ENCODE data around the gene LYPLA2.
"Not testable (repeated sequence)": the region's sequence is repeated elsewhere in the genome, so short reads cannot be mapped to it uniquely, and the experiment has no call there.

Gene LYPLA2

DNA sequence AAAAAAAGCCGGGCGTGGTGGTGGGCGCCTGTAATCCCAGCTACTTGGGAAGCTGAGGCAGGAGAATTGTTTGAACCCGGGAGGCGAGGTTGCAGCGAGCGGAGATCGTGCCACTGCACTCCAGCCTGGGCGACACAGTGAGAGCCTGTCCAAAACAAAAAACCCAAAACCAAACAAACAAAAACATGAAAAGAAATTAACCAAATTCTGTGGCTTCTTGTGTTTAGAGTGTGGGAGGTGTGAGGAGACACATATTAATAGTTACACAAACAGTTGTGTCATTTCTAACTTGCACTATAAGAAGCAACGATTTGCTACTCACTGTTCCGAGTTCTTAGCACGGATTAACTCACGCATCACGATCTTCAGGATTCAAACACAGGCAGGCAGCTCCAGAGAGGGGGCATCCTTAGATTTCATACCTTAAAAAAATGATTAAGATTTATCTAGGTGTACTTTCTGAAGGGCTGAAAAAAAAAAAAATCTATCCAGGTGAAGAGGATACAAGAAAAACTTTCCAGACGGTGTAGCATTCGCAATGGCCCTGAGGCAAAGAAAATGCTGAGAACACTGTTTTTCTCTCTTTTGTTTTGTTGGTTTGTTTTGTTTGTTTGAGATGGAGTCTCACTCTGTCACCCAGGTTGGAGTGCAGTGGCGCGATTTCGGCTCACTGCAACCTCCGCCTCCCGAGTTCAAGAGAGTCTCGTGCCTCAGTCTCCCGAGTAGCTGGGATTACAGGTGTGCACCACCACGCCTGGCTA is 35.0 kb downstream of the LYPLA2 start:
- no peak for DNase-seq (ENCODE audit: low read depth in 1 of 2, low spot score in 1 of 2)

DNA sequence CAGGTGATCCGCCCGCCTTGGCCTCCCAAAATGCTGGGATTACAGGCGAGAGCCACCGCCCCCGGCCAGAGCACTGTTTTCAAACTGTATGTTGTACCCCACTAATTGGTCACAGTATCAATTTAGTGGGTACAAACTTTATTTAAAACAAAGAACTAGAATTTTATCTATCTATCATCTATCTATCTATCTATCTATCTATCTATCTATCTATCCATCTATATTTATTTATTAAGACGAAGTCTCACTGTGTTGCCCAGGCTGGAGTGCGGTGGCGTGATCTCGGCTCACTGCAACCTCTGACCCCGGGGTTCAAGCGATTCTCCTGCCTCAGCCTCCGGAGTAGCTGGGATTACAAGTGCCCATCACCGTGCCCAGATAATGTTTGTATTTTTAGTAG is 35.6 kb downstream of the LYPLA2 start:
- DNase-seq (ENCODE audit: low read depth in 1 of 2, low spot score in 1 of 2), result not testable (repeated sequence)

DNA sequence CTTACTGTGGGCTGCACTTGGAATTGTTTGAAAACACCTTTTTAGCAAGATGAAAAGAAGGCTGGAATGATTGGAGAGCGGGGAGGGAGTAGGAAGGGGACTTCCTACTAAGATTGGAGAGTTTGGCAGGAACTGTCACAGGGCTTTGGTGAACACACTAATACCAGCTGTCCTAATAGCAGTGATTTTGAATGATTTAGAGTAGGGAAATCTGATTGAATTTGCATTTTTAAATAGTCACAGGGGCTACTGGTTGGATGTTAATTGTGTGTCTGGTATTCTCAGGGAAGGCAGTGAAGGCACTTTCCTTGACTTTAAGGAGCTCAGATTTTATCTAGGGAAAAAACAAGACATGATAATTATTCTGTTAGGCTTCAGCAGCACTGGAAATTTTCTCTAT is 36.8 kb downstream of the LYPLA2 start:
- DNase-seq (ENCODE audit: low read depth in 1 of 2, low spot score in 1 of 2), result no peak

DNA sequence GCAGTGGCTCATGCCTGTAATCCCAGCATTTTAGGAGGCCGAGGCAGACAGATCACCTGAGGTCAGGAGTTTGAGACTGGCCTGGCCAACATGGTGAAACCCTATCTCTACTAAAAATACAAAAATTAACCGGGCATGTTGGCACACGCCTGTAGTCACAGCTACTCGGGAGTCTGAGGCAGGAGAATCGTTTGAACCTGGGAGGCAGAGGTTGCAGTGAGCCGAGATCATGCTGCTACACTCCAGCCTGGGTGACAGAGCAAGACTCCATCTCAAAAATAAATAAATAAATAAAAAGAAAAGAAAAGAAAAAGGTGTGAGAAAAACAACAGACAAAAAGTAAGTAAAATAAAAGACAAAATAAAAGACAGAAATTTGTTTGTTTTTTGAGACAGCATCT is 43.2 kb downstream of the LYPLA2 start:
- DNase-seq (ENCODE audit: low read depth in 1 of 2, low spot score in 1 of 2), result not testable (repeated sequence)

- DNase-seq (ENCODE audit: low read depth in 1 of 2, low spot score in 1 of 2), result no peak
Measured at GRCh38 chr1:23836037-23836436, 45.1 kb downstream of the LYPLA2 start.

- DNase-seq (ENCODE audit: low read depth in 1 of 2, low spot score in 1 of 2), result no peak
Measured at GRCh38 chr1:23837908-23838307, 47.0 kb downstream of the LYPLA2 start.

- peak; percentile 56 to 67 for DNase-seq (ENCODE audit: low read depth in 1 of 2, low spot score in 1 of 2)
Measured at GRCh38 chr1:23838401-23838866, 47.5 kb downstream of the LYPLA2 start.

DNA sequence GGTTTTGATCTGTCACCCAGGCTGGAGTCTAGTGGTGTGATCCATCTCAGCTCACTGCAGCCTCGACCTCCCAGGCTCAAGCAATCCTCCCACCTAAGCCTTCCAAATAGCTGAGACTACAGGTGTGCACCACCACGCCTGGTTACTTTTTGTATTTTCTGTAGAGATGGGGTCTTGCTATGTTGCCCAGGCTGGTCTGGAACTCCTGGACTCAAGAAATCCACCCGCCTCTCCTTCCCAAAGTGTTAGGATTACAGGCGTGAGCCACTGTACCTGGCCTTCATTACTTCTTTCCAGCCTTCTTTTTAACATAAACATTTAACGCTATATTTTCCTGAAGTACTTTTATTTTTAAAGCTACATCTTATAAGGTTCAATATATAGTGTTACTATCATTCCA is 52.7 kb downstream of the LYPLA2 start:
- DNase-seq (ENCODE audit: low read depth in 1 of 2, low spot score in 1 of 2), result no peak

All from activated T-helper 1 cell treated with anti-CD3 and anti-CD28 coated beads, Interleukin-2, amount 50 U/mL, for 16 hours (primary cell).